Measurements from ENCODE around the gene ATP1A3. TPM values are rescaled to one million over a fixed set of nuclear protein-coding genes. Genes with fewer than 3 reads are reported as not detected.

Gene ATP1A3
- total and polyA plus RNA-seq, 4 donors = 0.09 to 0.40 (median 0.13) TPM

- H3K36me3 ChIP-seq (ENCODE audit: control insufficient read depth in 4 of 4, insufficient read depth in 4 of 4, low read length in 4 of 4) = no peaks in the 10 kb centered on the region
- no peak overlapping the region for H3K27ac ChIP-seq (ENCODE audit: low read depth in 1 of 2, low read length in 1 of 2)
- H3K4me1 ChIP-seq (ENCODE audit: control insufficient read depth in 5 of 5, insufficient read depth in 5 of 5, low read length in 5 of 5) = no peaks in the 10 kb centered on the region
- TF ChIP-seq CTCF (IDR thresholded peaks at IDR 0.05; ENCODE audit: control extremely low read depth, extremely low read depth) = no peak
- no peak for DNase-seq
- H3K9me3 ChIP-seq (ENCODE audit: control insufficient read depth in 4 of 4, insufficient read depth in 3 of 4, low read length in 3 of 4) = peaks cover 0 to 4% (median 0%) of the 10 kb centered on the region in 4 donors
- WGBS, 2 donors = 74 to 87% methylated on average over 5 of the region's 5 CpGs
- no peak for ATAC-seq (ENCODE audit: insufficient read depth, low FRiP score)
- no peak overlapping the region for H3K4me3 ChIP-seq
- no peak overlapping the region for H3K9ac ChIP-seq (ENCODE audit: insufficient read depth in 1 of 2, low read length in 2 of 2)
- H3K27me3 ChIP-seq (ENCODE audit: control insufficient read depth in 3 of 3, insufficient read depth in 3 of 3, low read length in 2 of 3) = peaks cover 0 to 4% (median 0%) of the 10 kb centered on the region in 3 donors
Measured at GRCh38 chr19:41965106-41965505, 28.9 kb downstream of the ATP1A3 start.

- ATAC-seq (ENCODE audit: insufficient read depth, low FRiP score) (no peak), DNase-seq (no peak)
- no peak overlapping the region for H3K27ac ChIP-seq (ENCODE audit: low read depth in 1 of 2, low read length in 1 of 2)
- H3K27me3 ChIP-seq (ENCODE audit: control insufficient read depth in 3 of 3, insufficient read depth in 3 of 3, low read length in 2 of 3) = peaks cover 0 to under 1% (median 0%) of the 10 kb centered on the region in 3 donors
- peaks cover 0 to 8% (median 1%) of the 10 kb centered on the region in 4 donors for H3K36me3 ChIP-seq (ENCODE audit: control insufficient read depth in 4 of 4, insufficient read depth in 4 of 4, low read length in 4 of 4)
- no peak overlapping the region for H3K4me3 ChIP-seq
- no peak for TF ChIP-seq CTCF (IDR thresholded peaks at IDR 0.05; ENCODE audit: control extremely low read depth, extremely low read depth)
- H3K9ac ChIP-seq (ENCODE audit: insufficient read depth in 1 of 2, low read length in 2 of 2) = no peak overlapping the region
- 81 to 93% methylated on average over 5 of the region's 5 CpGs for WGBS, 2 donors
- peaks cover 0 to 19% (median 8%) of the 10 kb centered on the region in 5 donors for H3K4me1 ChIP-seq (ENCODE audit: control insufficient read depth in 5 of 5, insufficient read depth in 5 of 5, low read length in 5 of 5)
- no peaks in the 10 kb centered on the region for H3K9me3 ChIP-seq (ENCODE audit: control insufficient read depth in 4 of 4, insufficient read depth in 3 of 4, low read length in 3 of 4)
Measured at GRCh38 chr19:41960973-41961372, 33.1 kb downstream of the ATP1A3 start.

- ATAC-seq (ENCODE audit: insufficient read depth, low FRiP score) (peak; percentile 88), DNase-seq (peak; percentile 94 to 95 (median 94))
- Histone ChIP-seq H3K4me1 (ENCODE audit: control insufficient read depth in 5 of 5, insufficient read depth in 5 of 5, low read length in 5 of 5) (peaks cover 0 to 19% (median 8%) of the 10 kb centered on the region in 5 donors), H3K9me3 (ENCODE audit: control insufficient read depth in 4 of 4, insufficient read depth in 3 of 4, low read length in 3 of 4) (no peaks in the 10 kb centered on the region), H3K27me3 (ENCODE audit: control insufficient read depth in 3 of 3, insufficient read depth in 3 of 3, low read length in 2 of 3) (no peaks in the 10 kb centered on the region), H3K9ac (ENCODE audit: insufficient read depth in 1 of 2, low read length in 2 of 2) (peak within 1 kb of the TSS; percentile 73 to 81), H3K27ac (ENCODE audit: low read depth in 1 of 2, low read length in 1 of 2) (peak within 1 kb of the TSS; percentile 77 to 94), H3K4me3 (peak within 1 kb of the TSS; percentile 93), H3K36me3 (ENCODE audit: control insufficient read depth in 4 of 4, insufficient read depth in 4 of 4, low read length in 4 of 4) (peaks cover 0 to 14% (median 1%) of the 10 kb centered on the region in 4 donors)
- no peak for TF ChIP-seq CTCF (IDR thresholded peaks at IDR 0.05; ENCODE audit: control extremely low read depth, extremely low read depth)
- WGBS, 2 donors = 5% methylated on average over 46 of the region's 46 CpGs
Measured at GRCh38 chr19:41959056-41960053, 34.7 kb downstream of the ATP1A3 start, which contains the start of gene RABAC1. TSS of gene RABAC1 (minus strand) at chr19:41959321. CDS start at chr19:41959292, 29 bp downstream.

Measured in lung (tissue), 12 donors.